ENCODE data around the gene IQCK.

The IQCK gene

DNA sequence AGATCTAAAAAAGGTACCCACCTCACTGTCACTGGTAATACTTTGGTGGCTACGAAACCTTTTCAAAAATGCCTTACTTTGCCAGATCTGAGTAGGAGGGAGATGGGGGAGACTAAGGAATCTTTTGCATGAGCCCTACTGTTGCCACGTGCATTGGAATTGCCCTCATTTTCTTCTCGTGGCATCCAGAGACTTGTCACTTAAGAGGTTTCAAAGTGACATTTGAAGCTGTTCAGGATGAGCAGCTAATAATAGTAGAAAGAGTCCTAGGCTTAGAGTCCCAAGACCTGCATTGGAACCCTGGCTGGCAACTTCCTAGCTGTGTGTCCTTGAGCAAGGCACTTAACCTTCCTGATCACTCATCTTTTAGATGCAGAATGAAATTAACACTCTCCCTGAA lies 123.1 kb downstream of the IQCK start:
- H3K18ac ChIP-seq (ENCODE audit: low read depth in 1 of 2, low read length in 2 of 2) = no peak overlapping the region
- H3K4me2 ChIP-seq (ENCODE audit: low read length, poor library complexity, severe bottlenecking) = no peak overlapping the region
- DNase-seq = no peak
- H2BK15ac ChIP-seq (ENCODE audit: low read depth, poor library complexity, severe bottlenecking) = no peak overlapping the region
- no peak overlapping the region for H3K4me3 ChIP-seq (ENCODE audit: insufficient read depth in 1 of 2, low read depth in 1 of 2, low read length in 2 of 2)
- peaks cover 2% of the 10 kb centered on the region for H3K4me1 ChIP-seq (ENCODE audit: control insufficient read depth, insufficient read depth, low read depth, low read length)
- H4K8ac ChIP-seq (ENCODE audit: low read length) = no peak overlapping the region
- H3K23ac ChIP-seq (ENCODE audit: low read length in 2 of 2) = no peak overlapping the region
- no peaks in the 10 kb centered on the region for H3K79me1 ChIP-seq (replicated peaks; ENCODE audit: low read length, poor library complexity, severe bottlenecking)
- H3K9me3 ChIP-seq (ENCODE audit: control insufficient read depth, low read length) = no peaks in the 10 kb centered on the region
- no peak overlapping the region for H3K9ac ChIP-seq (ENCODE audit: low read length)
- H3K27me3 ChIP-seq (ENCODE audit: control insufficient read depth in 1 of 2, insufficient read depth in 1 of 2, low read length in 2 of 2) = no peaks in the 10 kb centered on the region
- H2AK5ac ChIP-seq (ENCODE audit: low read length, severe bottlenecking) = no peak overlapping the region
- H2AFZ ChIP-seq (ENCODE audit: low read depth, low read length) = no peak overlapping the region
- WGBS = 90% methylated on average over 3 of the region's 3 CpGs
- H3K14ac ChIP-seq (ENCODE audit: low read length in 2 of 2) = no peak overlapping the region
- H2BK5ac ChIP-seq (ENCODE audit: low read depth, low read length, poor library complexity, severe bottlenecking) = no peak overlapping the region
- no peak overlapping the region for H2BK12ac ChIP-seq (ENCODE audit: low read length in 2 of 2)
- no peak overlapping the region for H4K91ac ChIP-seq (ENCODE audit: low read length)
- H3K27ac ChIP-seq (ENCODE audit: low read length, poor library complexity, severe bottlenecking) = no peak overlapping the region
- peak overlapping the region in 1 of 2 experiments; percentile 53 for H3K4ac ChIP-seq (ENCODE audit: low read depth in 1 of 2, low read length in 2 of 2)
- H2BK120ac ChIP-seq (ENCODE audit: low read depth, low read length) = no peak overlapping the region
- no peaks in the 10 kb centered on the region for H3K36me3 ChIP-seq (ENCODE audit: control insufficient read depth in 1 of 2, insufficient read depth in 2 of 2, low read depth in 1 of 2, low read length in 2 of 2)

DNA sequence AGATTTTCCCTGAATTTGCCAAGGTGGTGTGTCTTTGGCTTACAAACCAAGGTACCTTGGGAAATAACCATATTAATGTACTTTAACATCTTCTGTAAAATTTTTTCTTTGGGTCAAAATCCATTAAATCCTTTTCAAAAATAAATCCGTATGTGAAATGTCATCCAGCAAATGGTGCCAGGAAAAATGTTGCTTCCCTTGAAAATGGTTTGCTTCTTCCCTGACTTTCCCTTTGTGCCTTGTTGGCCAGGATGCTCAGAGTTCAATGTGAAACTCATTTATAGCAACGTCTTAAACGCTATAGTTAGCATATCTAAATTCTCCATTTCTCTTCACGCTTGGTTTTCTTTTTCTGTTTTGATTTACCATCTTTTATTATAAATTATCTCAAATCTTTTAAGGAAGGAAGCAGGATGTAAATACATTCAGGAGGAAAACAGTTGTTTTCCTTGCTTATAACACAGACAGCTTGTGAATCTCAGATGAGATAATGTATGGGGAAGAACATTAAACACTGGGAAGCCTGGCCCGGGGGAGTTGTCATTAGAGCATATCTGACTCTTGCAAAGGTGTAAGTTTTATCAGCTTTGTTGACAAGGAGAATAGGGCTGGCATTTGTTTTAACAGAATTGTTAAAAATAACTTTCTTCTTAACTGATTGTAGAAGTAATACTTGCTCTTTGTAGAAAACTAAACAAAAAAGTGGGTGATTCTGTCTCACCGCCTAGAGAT lies 124.5 kb downstream of the IQCK start:
- Histone ChIP-seq H3K18ac (ENCODE audit: low read depth in 1 of 2, low read length in 2 of 2) (no peak overlapping the region), H3K9ac (ENCODE audit: low read length) (no peak overlapping the region), H3K4me1 (ENCODE audit: control insufficient read depth, insufficient read depth, low read depth, low read length) (peaks cover 2% of the 10 kb centered on the region), H4K8ac (ENCODE audit: low read length) (no peak overlapping the region), H2BK120ac (ENCODE audit: low read depth, low read length) (no peak overlapping the region), H2BK15ac (ENCODE audit: low read depth, poor library complexity, severe bottlenecking) (no peak overlapping the region), H3K27me3 (ENCODE audit: control insufficient read depth in 1 of 2, insufficient read depth in 1 of 2, low read length in 2 of 2) (no peaks in the 10 kb centered on the region), H3K9me3 (ENCODE audit: control insufficient read depth, low read length) (no peaks in the 10 kb centered on the region), H3K4me2 (ENCODE audit: low read length, poor library complexity, severe bottlenecking) (no peak overlapping the region), H2BK12ac (ENCODE audit: low read length in 2 of 2) (no peak overlapping the region), H3K23ac (ENCODE audit: low read length in 2 of 2) (no peak overlapping the region), H3K4me3 (ENCODE audit: insufficient read depth in 1 of 2, low read depth in 1 of 2, low read length in 2 of 2) (no peak overlapping the region), H3K79me1 (replicated peaks; ENCODE audit: low read length, poor library complexity, severe bottlenecking) (no peaks in the 10 kb centered on the region), H3K36me3 (ENCODE audit: control insufficient read depth in 1 of 2, insufficient read depth in 2 of 2, low read depth in 1 of 2, low read length in 2 of 2) (no peaks in the 10 kb centered on the region), H3K14ac (ENCODE audit: low read length in 2 of 2) (no peak overlapping the region), H2AFZ (ENCODE audit: low read depth, low read length) (no peak overlapping the region), H2AK5ac (ENCODE audit: low read length, severe bottlenecking) (no peak overlapping the region), H2BK5ac (ENCODE audit: low read depth, low read length, poor library complexity, severe bottlenecking) (no peak overlapping the region), H3K27ac (ENCODE audit: low read length, poor library complexity, severe bottlenecking) (no peak overlapping the region), H4K91ac (ENCODE audit: low read length) (no peak overlapping the region), H3K4ac (ENCODE audit: low read depth in 1 of 2, low read length in 2 of 2) (no peak overlapping the region)
- WGBS = 67% methylated on average over 3 of the region's 6 CpGs
- no peak for DNase-seq

DNA sequence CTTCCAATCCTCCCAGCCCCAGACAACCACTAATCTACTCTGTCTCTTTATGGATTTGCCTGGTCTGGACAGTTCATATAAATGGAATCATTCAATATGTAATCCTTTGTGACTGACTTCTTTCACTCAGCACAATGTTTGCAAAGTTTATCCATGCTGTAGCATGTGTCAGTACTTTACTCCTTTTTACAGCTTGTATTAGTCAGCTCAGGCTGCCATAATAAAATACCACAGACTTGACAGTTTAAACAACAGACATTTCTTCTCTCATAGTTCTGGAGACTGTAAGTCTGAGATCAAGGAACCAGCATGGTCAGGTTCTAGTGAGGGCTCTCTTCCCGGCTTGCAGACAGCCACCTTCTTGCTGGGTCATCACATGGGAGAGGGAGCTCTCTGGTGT lies 125.3 kb downstream of the IQCK start:
- Histone ChIP-seq H4K91ac (ENCODE audit: low read length) (no peak overlapping the region), H3K4ac (ENCODE audit: low read depth in 1 of 2, low read length in 2 of 2) (no peak overlapping the region), H2AFZ (ENCODE audit: low read depth, low read length) (no peak overlapping the region), H3K79me1 (replicated peaks; ENCODE audit: low read length, poor library complexity, severe bottlenecking) (no peaks in the 10 kb centered on the region), H3K27me3 (ENCODE audit: control insufficient read depth in 1 of 2, insufficient read depth in 1 of 2, low read length in 2 of 2) (no peaks in the 10 kb centered on the region), H2BK15ac (ENCODE audit: low read depth, poor library complexity, severe bottlenecking) (no peak overlapping the region), H3K4me1 (ENCODE audit: control insufficient read depth, insufficient read depth, low read depth, low read length) (peaks cover 2% of the 10 kb centered on the region), H3K4me3 (ENCODE audit: insufficient read depth in 1 of 2, low read depth in 1 of 2, low read length in 2 of 2) (no peak overlapping the region), H3K4me2 (ENCODE audit: low read length, poor library complexity, severe bottlenecking) (no peak overlapping the region), H3K9ac (ENCODE audit: low read length) (no peak overlapping the region), H3K23ac (ENCODE audit: low read length in 2 of 2) (no peak overlapping the region), H3K14ac (ENCODE audit: low read length in 2 of 2) (no peak overlapping the region), H3K18ac (ENCODE audit: low read depth in 1 of 2, low read length in 2 of 2) (no peak overlapping the region), H3K36me3 (ENCODE audit: control insufficient read depth in 1 of 2, insufficient read depth in 2 of 2, low read depth in 1 of 2, low read length in 2 of 2) (no peaks in the 10 kb centered on the region), H2BK120ac (ENCODE audit: low read depth, low read length) (no peak overlapping the region), H3K9me3 (ENCODE audit: control insufficient read depth, low read length) (no peaks in the 10 kb centered on the region), H3K27ac (ENCODE audit: low read length, poor library complexity, severe bottlenecking) (no peak overlapping the region), H4K8ac (ENCODE audit: low read length) (no peak overlapping the region), H2BK5ac (ENCODE audit: low read depth, low read length, poor library complexity, severe bottlenecking) (no peak overlapping the region), H2BK12ac (ENCODE audit: low read length in 2 of 2) (peak overlapping the region in 1 of 2 experiments; percentile 41), H2AK5ac (ENCODE audit: low read length, severe bottlenecking) (peak overlapping the region; percentile 41)
- 27% methylated on average over 1 of the region's 1 CpG for WGBS
- DNase-seq = peak; percentile 73

DNA sequence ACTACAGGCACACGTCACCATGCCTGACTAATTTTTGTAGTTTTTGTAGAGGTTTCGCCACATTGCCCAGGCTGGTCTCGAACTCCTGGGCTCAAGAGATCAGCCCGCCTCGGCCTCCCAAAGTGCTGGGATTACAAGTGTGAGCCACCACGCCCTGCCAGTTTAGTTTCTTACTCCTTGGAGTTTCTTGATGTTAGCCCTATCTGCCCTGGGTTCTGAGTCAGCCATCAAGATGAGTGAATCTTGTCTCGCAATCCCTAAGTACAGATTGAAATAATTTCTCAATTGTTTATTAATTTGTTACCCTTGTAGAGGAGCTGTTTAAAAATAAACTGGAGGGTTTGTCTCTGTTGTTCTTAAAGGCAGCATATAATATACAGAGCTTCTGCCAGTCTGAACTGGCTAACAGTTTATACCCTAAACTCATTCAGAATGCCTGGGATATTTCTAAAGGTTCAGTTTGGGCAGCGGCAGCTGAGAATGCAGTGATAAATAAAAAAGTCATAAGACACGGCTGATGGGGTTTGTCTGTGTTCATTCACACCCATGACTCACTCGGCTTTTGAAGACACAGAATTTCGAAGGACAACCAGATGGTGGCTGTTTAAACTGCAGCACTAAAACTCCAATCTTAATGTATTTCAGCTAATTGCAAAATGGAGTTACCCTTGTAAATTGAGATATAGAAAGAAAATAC lies 127.0 kb downstream of the IQCK start:
- DNase-seq = peak; percentile 95
- peak overlapping the region; percentile 74 to 93 for H3K18ac ChIP-seq (ENCODE audit: low read depth in 1 of 2, low read length in 2 of 2)
- peaks cover 2% of the 10 kb centered on the region for H3K4me1 ChIP-seq (ENCODE audit: control insufficient read depth, insufficient read depth, low read depth, low read length)
- no peak overlapping the region for H2BK15ac ChIP-seq (ENCODE audit: low read depth, poor library complexity, severe bottlenecking)
- H3K4me2 ChIP-seq (ENCODE audit: low read length, poor library complexity, severe bottlenecking) = no peak overlapping the region
- no peaks in the 10 kb centered on the region for H3K27me3 ChIP-seq (ENCODE audit: control insufficient read depth in 1 of 2, insufficient read depth in 1 of 2, low read length in 2 of 2)
- no peaks in the 10 kb centered on the region for H3K79me1 ChIP-seq (replicated peaks; ENCODE audit: low read length, poor library complexity, severe bottlenecking)
- H2AK5ac ChIP-seq (ENCODE audit: low read length, severe bottlenecking) = peak overlapping the region; percentile 99
- no peak overlapping the region for H3K14ac ChIP-seq (ENCODE audit: low read length in 2 of 2)
- peak overlapping the region; percentile 90 for H3K9ac ChIP-seq (ENCODE audit: low read length)
- H2BK12ac ChIP-seq (ENCODE audit: low read length in 2 of 2) = peak overlapping the region; percentile 84 to 90
- H2BK5ac ChIP-seq (ENCODE audit: low read depth, low read length, poor library complexity, severe bottlenecking) = no peak overlapping the region
- H3K9me3 ChIP-seq (ENCODE audit: control insufficient read depth, low read length) = no peaks in the 10 kb centered on the region
- peak overlapping the region; percentile 88 for H3K27ac ChIP-seq (ENCODE audit: low read length, poor library complexity, severe bottlenecking)
- H3K36me3 ChIP-seq (ENCODE audit: control insufficient read depth in 1 of 2, insufficient read depth in 2 of 2, low read depth in 1 of 2, low read length in 2 of 2) = no peaks in the 10 kb centered on the region
- no peak overlapping the region for H3K23ac ChIP-seq (ENCODE audit: low read length in 2 of 2)
- H2BK120ac ChIP-seq (ENCODE audit: low read depth, low read length) = peak overlapping the region; percentile 66
- peak overlapping the region; percentile 56 to 83 for H3K4ac ChIP-seq (ENCODE audit: low read depth in 1 of 2, low read length in 2 of 2)
- peak overlapping the region; percentile 82 for H4K8ac ChIP-seq (ENCODE audit: low read length)
- no peak overlapping the region for H3K4me3 ChIP-seq (ENCODE audit: insufficient read depth in 1 of 2, low read depth in 1 of 2, low read length in 2 of 2)
- WGBS = 45% methylated on average over 9 of the region's 11 CpGs
- H4K91ac ChIP-seq (ENCODE audit: low read length) = peak overlapping the region; percentile 93
- H2AFZ ChIP-seq (ENCODE audit: low read depth, low read length) = no peak overlapping the region

All from mesenchymal stem cell (in vitro differentiated cells and primary cell).